GM19324 (cell line): ENCODE data around the gene PNMA8C.
"Not testable (repeated sequence)": the region's sequence is repeated elsewhere in the genome, so short reads cannot be mapped to it uniquely, and the experiment has no call there.

ENCODE experiments used
- ATAC-seq: cut with Tn5 transposase; IDR thresholded peaks from one replicate; pipeline ENCODE4 v1.9.1; 2021; ENCODE audit warnings: mild to moderate bottlenecking, moderate library complexity; ENCODE audit not compliant: unreplicated experiment, low FRiP score

PNMA8C gene

DNA sequence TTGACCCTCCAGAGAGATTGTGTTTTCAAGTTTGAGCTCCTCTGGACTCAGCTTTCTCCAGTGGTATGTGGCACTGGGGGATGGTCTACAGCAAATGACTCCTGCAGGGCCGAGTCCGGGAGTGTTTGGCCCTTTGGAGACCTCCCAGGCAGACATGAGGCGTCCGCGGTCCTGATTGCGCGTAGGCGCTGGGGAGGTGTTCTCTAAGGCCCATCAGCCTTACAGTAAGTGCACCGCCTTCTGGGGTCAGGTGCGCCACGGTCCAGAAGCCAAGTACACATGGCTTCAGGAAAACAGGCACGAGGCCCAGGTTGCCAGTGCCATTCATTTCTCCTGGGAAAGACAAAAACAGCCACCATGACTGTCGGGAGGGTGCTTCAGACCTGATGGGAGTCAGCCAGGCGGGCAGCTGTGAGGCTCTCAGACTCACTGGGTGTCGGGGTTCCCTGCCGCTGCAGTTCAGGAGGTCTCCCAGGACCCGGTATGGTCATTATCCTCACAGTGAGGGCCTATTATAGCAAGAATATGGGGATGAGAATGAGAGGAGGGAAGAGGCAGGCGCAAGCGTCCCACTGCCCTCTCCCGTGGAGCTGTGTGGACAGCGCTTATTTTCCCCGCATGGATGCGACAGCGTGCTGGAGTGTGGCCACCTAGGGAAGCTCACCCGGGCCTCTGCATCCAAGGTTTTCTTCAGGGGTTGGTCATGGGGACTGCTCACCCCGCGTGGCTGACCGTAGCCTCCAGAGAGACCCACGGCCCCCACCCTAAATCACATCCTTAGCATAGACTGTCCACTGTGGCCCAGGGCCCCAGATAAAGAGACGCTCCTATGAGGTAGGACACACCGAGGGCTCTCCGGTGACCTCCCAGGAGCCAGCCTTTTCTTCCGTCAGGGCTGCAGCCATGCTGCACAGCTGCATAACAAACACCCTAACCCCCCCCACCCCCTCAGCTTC lies 37.2 kb downstream of the PNMA8C start:
- no peak for ATAC-seq

DNA sequence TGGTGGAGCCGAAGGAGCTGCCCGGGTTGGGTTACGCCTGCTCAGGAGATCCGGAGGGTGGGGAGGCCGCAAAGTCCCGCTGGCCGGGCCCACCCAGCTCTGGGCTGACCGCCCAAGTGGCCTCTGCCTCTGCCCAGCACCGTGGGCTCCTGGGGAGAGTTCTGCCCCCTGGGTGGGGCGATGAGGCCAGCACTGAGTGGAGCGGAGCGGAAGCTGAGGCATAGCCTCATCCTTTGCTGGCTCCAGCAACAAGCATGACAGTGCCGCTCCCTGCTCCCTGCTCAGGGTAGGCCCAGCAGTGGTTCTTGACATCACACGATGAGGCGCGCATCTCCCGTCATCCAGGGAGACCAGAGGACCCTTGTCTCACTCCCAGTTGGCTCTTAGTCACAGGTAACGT lies 37.9 kb downstream of the PNMA8C start:
- no peak for ATAC-seq

DNA sequence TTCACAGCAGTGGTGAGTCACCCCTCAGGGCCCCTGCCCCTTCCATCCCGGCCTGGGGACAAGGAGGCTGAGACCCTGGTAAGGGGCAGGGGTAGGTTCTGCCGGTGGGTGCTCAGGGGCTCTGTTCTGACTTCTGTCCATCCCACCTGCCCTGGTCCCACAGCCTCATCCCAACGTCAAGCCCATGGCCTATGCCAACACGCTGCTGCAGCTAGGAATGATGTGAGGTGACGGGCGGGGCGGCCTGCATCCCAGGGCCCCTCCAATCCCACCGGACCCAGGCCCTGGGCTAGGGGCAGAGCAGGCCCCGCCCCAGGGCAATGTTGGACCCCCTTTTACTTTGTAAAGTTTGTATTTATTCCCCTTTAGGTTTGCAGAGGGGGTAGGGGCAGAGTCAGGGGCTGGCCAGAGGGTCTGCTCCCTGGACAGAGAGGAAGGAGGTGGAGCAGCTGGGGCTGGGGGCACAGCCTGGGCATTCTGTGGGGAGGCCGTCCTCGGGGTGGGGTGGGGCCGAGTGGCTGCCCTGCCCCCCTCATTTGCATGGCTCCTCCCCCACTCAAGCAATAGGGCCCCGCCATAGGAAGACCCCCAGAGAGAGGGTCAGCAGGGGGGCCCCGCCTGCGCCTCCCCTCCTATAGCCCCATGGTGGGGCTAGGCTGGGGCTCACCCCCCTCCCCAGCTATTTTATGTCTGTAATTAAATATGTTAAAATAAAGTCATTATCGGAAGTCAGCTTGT lies 38.4 kb downstream of the PNMA8C start:
- no peak for ATAC-seq

DNA sequence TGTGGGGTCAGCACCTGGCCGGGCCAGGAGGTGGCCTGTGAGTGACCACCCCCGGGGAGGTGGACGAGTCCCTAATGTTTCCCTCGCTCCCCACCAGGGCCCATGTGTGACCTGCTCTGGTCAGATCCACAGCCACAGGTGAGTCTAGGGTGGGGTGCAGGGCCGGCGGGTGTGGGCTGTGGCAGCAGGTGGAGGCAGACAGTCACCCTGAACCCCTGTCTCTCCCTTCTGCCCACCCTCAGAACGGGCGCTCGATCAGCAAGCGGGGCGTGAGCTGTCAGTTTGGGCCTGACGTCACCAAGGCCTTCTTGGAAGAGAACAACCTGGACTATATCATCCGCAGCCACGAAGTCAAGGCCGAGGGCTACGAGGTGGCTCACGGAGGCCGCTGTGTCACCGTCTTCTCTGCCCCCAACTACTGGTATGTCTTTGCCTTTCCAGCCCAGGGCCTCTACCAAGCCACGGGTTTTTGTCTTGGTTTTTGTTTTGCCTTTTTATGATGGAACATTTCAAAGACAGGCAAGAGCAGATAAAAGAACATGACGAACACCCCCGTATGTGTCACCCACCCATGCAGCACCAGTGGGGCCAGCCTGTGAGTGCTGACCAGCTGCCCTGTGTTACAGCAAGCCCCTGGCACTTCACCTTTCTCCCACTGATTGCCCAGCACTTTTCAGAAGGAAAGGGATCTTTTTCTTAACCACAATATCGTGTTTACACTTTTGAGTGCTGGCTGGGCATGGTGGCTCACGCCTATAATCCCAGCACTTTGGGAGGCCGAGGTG lies 40.2 kb downstream of the PNMA8C start:
- ATAC-seq = no peak

DNA sequence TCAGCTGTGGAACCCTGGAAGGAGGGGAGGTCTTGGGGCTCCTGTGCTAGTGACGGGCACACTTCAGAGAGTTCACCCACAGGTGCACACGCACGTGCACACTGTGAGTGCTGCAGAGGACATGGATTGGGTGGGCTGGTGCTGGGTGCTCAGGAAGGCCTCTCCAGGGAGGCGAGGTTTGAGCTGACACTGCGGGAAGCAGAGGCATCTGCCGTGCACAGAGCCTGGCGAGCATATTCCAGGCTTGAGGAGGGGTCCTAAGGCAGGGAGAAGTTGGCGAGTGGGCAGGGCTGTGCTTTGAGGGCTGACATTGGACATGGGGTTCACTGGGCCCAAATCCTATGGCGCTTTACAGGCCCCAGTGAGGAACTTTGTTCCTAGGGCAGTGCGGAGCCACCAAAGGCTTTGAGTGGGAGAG lies 41.0 kb downstream of the PNMA8C start:
- ATAC-seq = no peak

DNA sequence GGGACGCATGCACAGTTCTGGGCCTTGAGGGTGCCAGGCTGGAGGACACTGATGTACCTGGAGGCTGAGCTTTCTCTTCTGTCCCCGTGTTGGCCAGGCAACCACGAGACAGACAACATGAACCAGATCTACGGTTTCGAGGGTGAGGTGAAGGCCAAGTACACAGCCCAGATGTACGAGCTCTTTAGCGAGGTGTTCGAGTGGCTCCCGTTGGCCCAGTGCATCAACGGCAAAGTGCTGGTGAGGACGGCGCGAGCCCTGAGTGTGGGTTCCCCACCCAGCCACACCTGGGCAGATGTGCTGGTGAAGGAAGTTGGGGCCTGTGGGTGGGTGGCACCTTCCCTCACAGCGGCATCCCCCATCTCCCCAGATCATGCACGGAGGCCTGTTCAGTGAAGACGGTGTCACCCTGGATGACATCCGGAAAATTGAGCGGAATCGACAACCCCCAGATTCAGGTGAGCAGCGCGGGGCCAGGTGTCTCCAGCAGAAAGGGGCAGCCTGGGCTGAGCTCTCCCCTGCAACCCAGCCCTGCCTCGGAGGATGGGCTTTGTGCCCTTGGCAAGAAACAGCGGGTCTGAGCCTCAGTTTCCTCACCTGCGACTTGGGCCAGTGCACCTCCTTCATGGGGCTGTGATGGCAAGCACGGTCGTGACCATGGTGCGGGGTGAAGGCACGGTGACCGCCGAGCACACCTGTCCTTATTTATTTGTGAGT lies 41.6 kb downstream of the PNMA8C start:
- ATAC-seq = no peak

DNA sequence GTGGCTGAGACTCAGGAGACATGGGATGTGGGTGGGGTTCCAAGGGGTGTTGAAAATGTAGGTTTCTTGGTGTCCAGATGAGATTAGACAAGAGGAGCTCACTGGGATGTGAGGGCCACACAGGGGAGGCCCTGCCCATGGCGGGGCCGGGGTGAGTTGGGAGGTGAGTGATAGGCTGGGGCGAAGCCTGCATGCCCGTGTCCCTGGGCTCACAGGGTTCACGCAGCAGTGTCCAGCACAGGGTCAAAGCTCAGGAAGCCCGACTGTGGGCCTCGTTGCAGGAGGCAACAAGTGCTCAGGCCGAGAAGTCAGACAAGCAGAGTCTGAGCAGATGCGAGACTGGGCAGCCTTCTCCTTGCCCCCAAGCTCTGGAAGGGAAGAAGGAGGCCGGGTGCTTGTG lies 42.6 kb downstream of the PNMA8C start:
- no peak for ATAC-seq

DNA sequence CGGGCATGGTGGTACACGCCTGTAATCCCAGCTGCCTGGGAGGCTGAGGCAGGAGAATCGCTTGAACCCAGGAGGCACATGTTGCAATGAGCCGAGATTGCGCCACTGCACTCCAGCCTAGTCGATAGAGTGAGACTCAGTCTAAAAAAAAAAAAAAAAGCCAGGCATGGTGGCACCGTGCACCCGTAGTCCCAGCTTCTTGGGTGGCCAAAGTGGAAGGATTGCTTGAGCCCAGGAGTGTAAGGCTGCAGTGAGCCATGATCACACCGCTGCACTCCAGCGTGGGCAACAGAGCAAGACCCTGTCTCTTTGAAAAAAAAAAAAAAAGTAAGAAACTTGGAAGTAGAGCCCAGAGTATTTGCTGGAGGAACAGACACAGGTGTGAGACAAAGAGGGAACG lies 43.1 kb downstream of the PNMA8C start:
- no peak for ATAC-seq

DNA sequence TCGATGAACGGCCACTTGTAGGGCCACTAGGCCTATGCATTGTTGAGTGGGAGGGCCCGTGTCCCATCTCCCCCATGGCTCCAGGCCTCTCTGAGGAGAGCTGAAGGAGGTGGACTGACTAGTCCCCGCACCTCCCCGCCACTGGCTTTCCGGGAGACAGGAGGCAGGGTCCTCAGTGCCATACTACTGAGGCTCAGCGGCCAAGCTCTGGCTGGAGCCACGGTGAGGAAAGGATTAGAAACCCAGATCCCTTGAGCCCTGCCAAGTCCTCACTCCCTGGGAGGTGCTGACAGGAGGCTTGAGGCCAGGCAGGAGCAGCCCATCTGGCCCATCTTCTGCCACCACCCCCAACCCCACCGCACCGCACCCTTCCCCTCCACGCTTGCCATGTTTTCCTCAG lies 44.3 kb downstream of the PNMA8C start:
- no peak for ATAC-seq

DNA sequence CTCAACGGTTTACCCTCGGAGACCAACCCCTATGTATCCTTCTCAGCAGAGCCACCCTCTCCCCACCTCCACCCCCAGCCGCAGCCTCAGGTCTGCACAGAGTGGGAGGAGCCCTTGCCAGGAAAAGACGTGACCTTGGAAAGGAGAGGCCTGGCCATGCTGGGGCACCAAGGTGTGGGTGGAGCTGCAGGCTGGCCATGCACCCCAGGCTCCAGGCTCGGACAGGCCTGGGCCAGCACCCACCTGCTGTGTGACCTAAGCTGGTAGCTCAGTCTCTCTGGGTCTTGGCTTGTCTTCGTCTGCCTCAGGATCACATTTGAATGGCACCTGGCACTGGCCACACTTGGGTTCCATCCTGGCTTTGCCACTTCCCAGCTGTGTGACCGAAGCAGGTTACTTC lies 44.9 kb downstream of the PNMA8C start:
- no peak for ATAC-seq

DNA sequence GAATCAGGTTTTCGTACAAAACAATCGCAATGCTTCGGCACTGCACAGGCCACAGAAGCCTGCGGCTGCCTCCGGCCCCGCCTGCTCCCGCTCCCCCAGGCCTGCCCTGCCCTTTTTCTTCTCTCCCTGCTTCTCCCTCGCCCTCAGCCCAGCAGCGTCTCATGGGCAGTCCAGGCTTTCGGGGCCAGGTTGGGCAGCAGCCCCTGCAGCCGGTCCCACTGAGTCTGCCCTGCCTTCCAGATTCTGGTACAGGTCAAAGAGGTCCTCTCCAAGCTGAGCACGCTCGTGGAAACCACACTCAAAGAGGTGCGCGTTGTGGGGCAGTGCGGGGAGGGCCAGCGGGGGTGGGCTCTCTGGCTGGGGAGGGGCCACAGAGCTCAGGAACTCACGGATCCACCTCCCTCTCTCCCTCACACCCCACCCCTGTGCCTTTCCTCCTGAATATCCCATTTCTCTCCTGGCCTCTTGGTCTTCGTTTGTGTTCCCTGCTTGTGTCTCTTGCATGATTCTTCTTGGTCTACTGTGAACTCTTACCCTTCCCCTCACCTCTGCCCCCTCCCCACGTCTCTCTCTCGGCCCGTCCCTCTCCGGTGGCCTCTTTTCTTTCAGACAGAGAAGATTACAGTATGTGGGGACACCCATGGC lies 45.4 kb downstream of the PNMA8C start:
- ATAC-seq = no peak

DNA sequence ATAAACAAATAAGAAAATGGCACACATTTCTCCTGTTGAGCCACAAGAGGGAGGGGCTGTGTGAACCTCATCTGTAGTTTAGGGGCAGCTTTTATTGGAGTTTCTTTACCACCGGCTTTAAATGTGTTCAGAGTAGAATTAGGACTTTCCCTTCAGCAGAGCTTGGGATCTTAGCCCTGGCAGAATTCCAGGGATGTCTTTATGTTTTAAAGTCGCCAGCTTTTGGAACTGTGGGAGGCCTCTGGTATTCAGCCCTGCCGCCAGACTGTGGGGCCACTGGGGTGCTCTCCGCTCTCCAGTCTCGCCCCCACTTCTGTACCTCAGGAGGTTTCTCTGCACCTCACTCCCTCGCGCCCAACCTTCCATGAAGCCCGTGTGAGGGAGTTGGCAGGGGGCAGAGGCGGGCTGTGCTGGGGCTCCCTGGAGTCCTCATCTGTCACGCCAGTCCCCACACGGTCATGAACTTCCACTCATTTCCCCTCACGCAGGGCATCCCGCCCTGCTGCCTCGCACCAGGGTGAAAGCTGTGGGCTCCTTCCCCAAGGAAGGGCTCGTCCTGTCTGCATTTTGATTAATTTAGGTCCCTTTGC lies 46.9 kb downstream of the PNMA8C start:
- ATAC-seq = no peak

DNA sequence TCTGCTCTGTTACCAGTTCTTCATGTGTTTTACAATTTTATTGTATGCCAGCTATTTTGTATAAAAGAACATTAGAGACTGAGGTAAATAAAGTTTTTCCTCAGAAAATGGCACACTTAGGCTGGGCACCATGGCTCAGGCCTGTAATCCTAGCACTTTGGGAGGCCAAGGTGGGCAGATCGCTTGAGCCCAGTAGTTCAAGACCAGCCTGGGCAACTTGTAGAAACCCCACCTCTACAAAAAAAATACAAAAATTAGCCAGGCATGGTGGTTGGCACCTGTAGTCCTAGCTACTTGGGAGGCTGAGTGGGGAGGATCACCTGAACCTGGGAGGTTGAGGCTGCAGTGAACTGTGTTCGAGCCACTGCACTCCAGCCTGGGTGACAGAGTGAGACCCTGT lies 47.4 kb downstream of the PNMA8C start:
- ATAC-seq = no peak

DNA sequence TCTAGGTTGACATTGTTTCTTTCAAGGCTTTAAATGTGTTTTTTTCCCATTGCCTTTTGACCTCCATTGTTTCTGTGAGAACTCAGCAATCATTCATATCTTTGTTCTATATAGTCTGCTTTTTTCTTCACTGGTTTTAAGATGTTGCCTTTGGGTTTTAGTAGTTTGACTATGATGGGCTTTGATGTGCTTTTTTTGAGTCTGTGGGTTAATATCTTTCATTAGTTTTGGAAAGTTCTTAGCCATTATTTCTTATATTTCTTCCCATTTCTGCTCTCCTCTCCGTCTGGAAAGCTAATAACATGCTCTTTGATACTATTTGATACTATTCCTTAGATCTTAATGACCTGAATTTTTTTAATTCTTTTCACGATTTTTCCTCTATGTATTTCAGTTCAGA lies 48.0 kb downstream of the PNMA8C start:
- ATAC-seq = no peak

DNA sequence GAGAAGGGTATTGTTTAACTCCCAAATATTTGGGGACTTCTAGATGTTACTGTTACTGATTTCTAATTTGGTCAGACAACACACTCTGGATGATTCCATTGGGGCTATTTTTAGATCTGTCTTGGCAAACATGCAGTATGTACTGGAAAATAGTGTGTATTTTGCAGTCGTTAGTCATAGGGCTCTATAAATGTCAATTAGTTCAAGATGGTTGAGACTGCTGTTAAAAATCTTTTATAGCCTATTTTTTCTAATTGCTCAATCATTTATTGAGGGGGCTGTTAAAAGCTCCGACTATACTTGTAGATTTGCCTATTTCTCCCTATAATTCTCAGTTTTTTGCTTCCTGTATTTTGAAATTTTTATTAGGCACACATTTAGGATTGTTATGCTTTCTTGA lies 50.5 kb downstream of the PNMA8C start:
- no peak for ATAC-seq

DNA sequence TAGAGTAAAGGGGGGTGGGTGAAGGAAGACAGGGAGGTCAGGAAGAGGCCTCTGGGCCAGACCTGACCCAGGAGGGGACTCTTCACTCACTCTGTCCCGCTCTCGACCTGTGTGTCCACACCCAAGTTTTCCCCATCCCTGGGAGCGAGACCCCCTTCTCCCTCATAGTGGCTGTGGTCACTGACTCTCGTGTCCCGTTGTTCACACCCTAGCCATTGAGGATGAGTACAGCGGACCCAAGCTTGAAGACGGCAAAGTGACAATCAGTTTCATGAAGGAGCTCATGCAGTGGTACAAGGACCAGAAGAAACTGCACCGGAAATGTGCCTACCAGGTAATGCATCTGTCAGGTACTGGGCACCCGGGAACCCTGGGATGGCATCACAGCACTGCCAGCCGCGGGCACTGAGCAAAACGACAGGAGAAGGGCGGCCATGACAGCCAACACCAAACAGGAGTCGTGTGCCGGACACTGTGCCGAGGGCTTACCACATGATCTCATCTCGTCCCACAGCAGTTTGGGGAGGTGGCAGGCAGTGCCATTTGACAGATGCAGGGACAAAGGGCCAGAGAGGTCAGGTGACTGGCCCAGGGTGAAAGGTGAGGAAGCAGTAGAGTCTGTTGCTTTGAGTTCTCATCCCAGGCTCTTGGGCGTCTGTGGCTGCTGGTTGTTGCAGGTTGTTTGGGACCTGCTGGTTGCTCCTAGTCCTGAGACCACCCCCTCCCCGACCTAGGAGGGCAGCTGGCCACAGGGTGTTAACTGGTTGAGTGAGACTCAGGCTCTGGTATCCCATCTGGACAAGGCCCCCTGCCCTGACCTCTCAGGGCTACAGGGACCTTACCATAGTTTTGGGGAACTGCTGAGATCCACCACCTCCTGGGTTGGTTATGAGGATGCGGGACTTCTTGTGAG lies 52.2 kb downstream of the PNMA8C start:
- ATAC-seq = no peak

DNA sequence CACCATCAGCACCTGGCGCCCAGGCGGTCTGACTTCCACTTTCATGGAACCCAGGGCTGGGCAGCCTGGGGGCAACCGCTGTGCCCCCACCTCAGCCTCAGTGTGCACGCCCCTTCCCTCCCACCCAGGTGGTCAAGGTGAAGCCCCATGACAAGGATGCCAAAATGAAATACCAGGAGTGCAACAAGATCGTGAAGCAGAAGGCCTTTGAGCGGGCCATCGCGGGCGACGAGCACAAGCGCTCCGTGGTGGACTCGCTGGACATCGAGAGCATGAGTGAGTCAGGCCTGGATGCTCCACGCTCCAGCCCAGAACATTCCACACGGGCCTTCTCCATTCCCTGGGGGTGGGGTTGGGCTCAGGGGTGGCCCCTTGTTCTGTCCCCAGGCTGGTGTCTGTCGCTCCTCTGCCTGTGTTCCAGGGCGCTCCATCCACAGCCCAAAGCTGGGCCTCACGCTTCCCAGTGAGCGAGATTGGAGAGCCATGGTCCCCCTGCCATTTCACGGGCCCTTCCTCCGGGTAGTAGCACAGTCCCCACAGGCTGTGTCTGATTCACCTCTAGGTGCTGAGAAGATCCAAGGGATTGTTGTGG lies 53.2 kb downstream of the PNMA8C start:
- not testable (repeated sequence) for ATAC-seq
